Coronary artery (tissue), 2 donors: ENCODE measurements around the gene ZC3H18.

ENCODE experiments used
- DNase-seq: peaks from one replicate; pipeline ENCODE4 v3.0.0-alpha.2; 2017; ENCODE audit warnings: low spot score
- H3K27ac ChIP-seq, 2 donors: fragments of 200-600 bp; sonication (generic); one replicate each; pipeline ENCODE4 v1.5.1; 2016 to 2019
- H3K4me3 ChIP-seq: fragments of 200-600 bp; sonication (generic); 2 replicates; pipeline ENCODE4 v1.5.1; 2016; ENCODE audit warnings: mild to moderate bottlenecking, moderate library complexity
- CTCF ChIP-seq: fragments of 200-600 bp; sonication (generic); IDR thresholded peaks from one replicate; pipeline ENCODE4 v1.5.1; 2019; ENCODE audit warnings: antibody characterized with exemption

ZC3H18 gene

GRCh38 chr16:88525663-88525990 is 44.6 kb upstream of the ZC3H18 start:
- DNase-seq = no peak
- TF ChIP-seq CTCF = no peak
- no peak overlapping the region for H3K27ac ChIP-seq
- H3K4me3 ChIP-seq = no peak overlapping the region

- DNase-seq = no peak
- Histone ChIP-seq H3K27ac (peak overlapping the region in 1 of 2 donors; percentile 7), H3K4me3 (no peak overlapping the region)
- no peak for TF ChIP-seq CTCF
Observed at GRCh38 chr16:88526008-88526905, 43.9 kb upstream of the ZC3H18 start.

GRCh38 chr16:88526906-88527185 is 43.4 kb upstream of the ZC3H18 start:
- Histone ChIP-seq H3K4me3 (no peak overlapping the region), H3K27ac (peak overlapping the region in 1 of 2 donors; percentile 7)
- no peak for DNase-seq
- TF ChIP-seq CTCF = no peak

- DNase-seq = no peak
- Histone ChIP-seq H3K27ac (no peak overlapping the region), H3K4me3 (no peak overlapping the region)
- TF ChIP-seq CTCF = peak; percentile 86
Observed at GRCh38 chr16:88527186-88527936, 42.8 kb upstream of the ZC3H18 start.

- no peak for TF ChIP-seq CTCF
- DNase-seq = no peak
- Histone ChIP-seq H3K4me3 (no peak overlapping the region), H3K27ac (no peak overlapping the region)
Observed at GRCh38 chr16:88527937-88528743, 42.1 kb upstream of the ZC3H18 start.

- TF ChIP-seq CTCF = no peak
- no peak overlapping the region for H3K4me3 ChIP-seq
- H3K27ac ChIP-seq = no peak overlapping the region
- no peak for DNase-seq
Observed at GRCh38 chr16:88528902-88529318, 41.3 kb upstream of the ZC3H18 start.
